BLaER1 treated with 17β-estradiol and CSF1 and Interleukin-3, amounts not matched to agents 10 nM and 100 nM (cell line): ENCODE data around the gene SCARB2.
"Not testable (repeated sequence)": the region's sequence is repeated elsewhere in the genome, so short reads cannot be mapped to it uniquely, and the experiment has no call there.

ENCODE experiments used
- H3K27ac ChIP-seq, 11 experiments: shearing (Covaris generic); formaldehyde crosslinking; 2 replicates each; pipeline ENCODE4 v1.8.1; 2022
- H3K27me3 ChIP-seq, 11 experiments: shearing (Covaris generic); formaldehyde crosslinking; 2 replicates each; pipeline ENCODE4 v1.8.1; 2022
- H3K36me3 ChIP-seq, 11 experiments: shearing (Covaris generic); formaldehyde crosslinking; 2 replicates each; pipeline ENCODE4 v1.8.1; 2022
- H3K4me1 ChIP-seq, 10 experiments: shearing (Covaris generic); formaldehyde crosslinking; 2 replicates each; pipeline ENCODE4 v1.8.1; 2022
- H3K4me2 ChIP-seq, 11 experiments: shearing (Covaris generic); formaldehyde crosslinking; 2 replicates each; pipeline ENCODE4 v1.8.1; 2022
- H3K4me3 ChIP-seq, 10 experiments: shearing (Covaris generic); formaldehyde crosslinking; 2 replicates each; pipeline ENCODE4 v1.8.1; 2022
- H3K9ac ChIP-seq, 11 experiments: shearing (Covaris generic); formaldehyde crosslinking; 2 replicates each; pipeline ENCODE4 v1.8.1; 2022
- H3K9me3 ChIP-seq, 11 experiments: shearing (Covaris generic); formaldehyde crosslinking; replicated peaks in 1 of 11; 2 replicates each; pipeline ENCODE4 v1.8.1; 2022
- H4K20me1 ChIP-seq, 11 experiments: shearing (Covaris generic); formaldehyde crosslinking; 2 replicates each; pipeline ENCODE4 v1.8.1; 2022
- Cebpa-rat ChIP-seq, 11 experiments: shearing (Covaris generic); IDR thresholded peaks; 2 replicates each; pipeline ENCODE4 v1.8.1; 2022

Gene SCARB2

GRCh38 chr4:76246852-76247251 is 33.2 kb upstream of the SCARB2 start:
- no peak for TF ChIP-seq Cebpa-rat (IDR thresholded peaks at IDR 0.05)
- H3K36me3 ChIP-seq = no peaks in the 10 kb centered on the region
- no peak overlapping the region for H3K27ac ChIP-seq
- no peaks in the 10 kb centered on the region for H4K20me1 ChIP-seq
- H3K4me3 ChIP-seq = no peak overlapping the region
- H3K4me1 ChIP-seq = peaks cover 0 to 7% (median 1%) of the 10 kb centered on the region in 10 experiments; a peak in 6 of 20 replicates
- peaks cover 10 to 13% (median 12%) of the 10 kb centered on the region in 11 experiments for H3K9me3 ChIP-seq
- no peak overlapping the region for H3K4me2 ChIP-seq
- peaks cover 11 to 16% (median 14%) of the 10 kb centered on the region in 11 experiments for H3K27me3 ChIP-seq
- no peak overlapping the region for H3K9ac ChIP-seq

GRCh38 chr4:76246025-76246424 is 32.4 kb upstream of the SCARB2 start:
- H3K4me2 ChIP-seq = no peak overlapping the region
- TF ChIP-seq Cebpa-rat (IDR thresholded peaks at IDR 0.05) = no peak
- H3K4me3 ChIP-seq = no peak overlapping the region
- no peak overlapping the region for H3K27ac ChIP-seq
- H4K20me1 ChIP-seq = no peaks in the 10 kb centered on the region
- peaks cover 0 to 12% (median 2%) of the 10 kb centered on the region in 10 experiments; a peak in 6 of 20 replicates for H3K4me1 ChIP-seq
- H3K9me3 ChIP-seq = peaks cover 4 to 10% (median 7%) of the 10 kb centered on the region in 11 experiments; a peak in 21 of 22 replicates
- no peaks in the 10 kb centered on the region for H3K36me3 ChIP-seq
- H3K27me3 ChIP-seq = peaks cover 3 to 8% (median 6%) of the 10 kb centered on the region in 11 experiments
- H3K9ac ChIP-seq = no peak overlapping the region

- H3K4me2 ChIP-seq, H3K4me3 ChIP-seq, H3K27ac ChIP-seq, H4K20me1 ChIP-seq, H3K9ac ChIP-seq, H3K27me3 ChIP-seq, H3K36me3 ChIP-seq: not testable (repeated sequence)
- peaks cover 15 to 25% (median 21%) of the 10 kb centered on the region in 11 experiments for H3K9me3 ChIP-seq
- H3K4me1 ChIP-seq = peaks cover 0 to 12% (median 2%) of the 10 kb centered on the region in 10 experiments; a peak in 6 of 20 replicates
Measured at GRCh38 chr4:76243877-76244276, 30.3 kb upstream of the SCARB2 start.

GRCh38 chr4:76240236-76240635 is 26.6 kb upstream of the SCARB2 start:
- no peak overlapping the region for H3K4me2 ChIP-seq
- no peaks in the 10 kb centered on the region for H4K20me1 ChIP-seq
- H3K9me3 ChIP-seq = peaks cover 17 to 34% (median 24%) of the 10 kb centered on the region in 11 experiments
- peaks cover 0 to 12% (median 2%) of the 10 kb centered on the region in 10 experiments; a peak in 6 of 20 replicates for H3K4me1 ChIP-seq
- H3K4me3 ChIP-seq = no peak overlapping the region
- no peaks in the 10 kb centered on the region for H3K36me3 ChIP-seq
- no peak for TF ChIP-seq Cebpa-rat (IDR thresholded peaks at IDR 0.05)
- no peak overlapping the region for H3K27ac ChIP-seq
- H3K27me3 ChIP-seq = no peaks in the 10 kb centered on the region
- H3K9ac ChIP-seq = no peak overlapping the region

GRCh38 chr4:76238701-76239100 is 25.1 kb upstream of the SCARB2 start:
- H3K27ac ChIP-seq = no peak overlapping the region
- TF ChIP-seq Cebpa-rat (IDR thresholded peaks at IDR 0.05) = no peak
- H3K4me2 ChIP-seq = no peak overlapping the region
- H3K9me3 ChIP-seq = peaks cover 17 to 34% (median 28%) of the 10 kb centered on the region in 11 experiments
- H4K20me1 ChIP-seq = no peaks in the 10 kb centered on the region
- no peaks in the 10 kb centered on the region for H3K27me3 ChIP-seq
- H3K4me1 ChIP-seq = peaks cover 0 to 12% (median 2%) of the 10 kb centered on the region in 10 experiments; a peak in 6 of 20 replicates
- no peak overlapping the region for H3K9ac ChIP-seq
- H3K36me3 ChIP-seq = no peaks in the 10 kb centered on the region
- H3K4me3 ChIP-seq = no peak overlapping the region

- Histone ChIP-seq H3K27ac (no peak overlapping the region), H4K20me1 (no peaks in the 10 kb centered on the region), H3K36me3 (no peaks in the 10 kb centered on the region), H3K4me1 (peaks cover 0 to 12% (median 2%) of the 10 kb centered on the region in 10 experiments; a peak in 6 of 20 replicates), H3K9ac (no peak overlapping the region), H3K4me3 (no peak overlapping the region), H3K4me2 (no peak overlapping the region), H3K9me3 (peaks cover 17 to 34% (median 28%) of the 10 kb centered on the region in 11 experiments), H3K27me3 (no peaks in the 10 kb centered on the region)
- TF ChIP-seq Cebpa-rat (IDR thresholded peaks at IDR 0.05) = no peak
Measured at GRCh38 chr4:76238236-76238635, 24.6 kb upstream of the SCARB2 start.

- no peaks in the 10 kb centered on the region for H3K4me1 ChIP-seq
- no peak overlapping the region for H3K9ac ChIP-seq
- H3K36me3 ChIP-seq = no peaks in the 10 kb centered on the region
- TF ChIP-seq Cebpa-rat (IDR thresholded peaks at IDR 0.05) = no peak
- no peaks in the 10 kb centered on the region for H3K27me3 ChIP-seq
- H3K27ac ChIP-seq = no peak overlapping the region
- peaks cover 11 to 29% (median 24%) of the 10 kb centered on the region in 11 experiments for H3K9me3 ChIP-seq
- H4K20me1 ChIP-seq = no peaks in the 10 kb centered on the region
- no peak overlapping the region for H3K4me3 ChIP-seq
- no peak overlapping the region for H3K4me2 ChIP-seq
Measured at GRCh38 chr4:76235915-76236314, 22.3 kb upstream of the SCARB2 start.

- H3K27ac ChIP-seq = no peak overlapping the region
- no peak overlapping the region for H3K4me3 ChIP-seq
Measured at GRCh38 chr4:76235407-76235806, 21.8 kb upstream of the SCARB2 start.

GRCh38 chr4:76234679-76235044 is 21.0 kb upstream of the SCARB2 start:
- Histone ChIP-seq H3K36me3 (no peaks in the 10 kb centered on the region), H3K27me3 (no peaks in the 10 kb centered on the region), H3K4me2 (no peak overlapping the region), H3K9me3 (peaks cover 1 to 21% (median 11%) of the 10 kb centered on the region in 11 experiments; a peak in 21 of 22 replicates), H3K27ac (no peak overlapping the region), H3K4me1 (no peaks in the 10 kb centered on the region), H3K4me3 (no peak overlapping the region), H4K20me1 (no peaks in the 10 kb centered on the region), H3K9ac (no peak overlapping the region)
- TF ChIP-seq Cebpa-rat (IDR thresholded peaks at IDR 0.05) = no peak

More at GRCh38 chr4:76235407-76235806, 21.8 kb upstream of the SCARB2 start:
- no peak for TF ChIP-seq Cebpa-rat (IDR thresholded peaks at IDR 0.05)
- no peaks in the 10 kb centered on the region for H3K27me3 ChIP-seq
- no peak overlapping the region for H3K9ac ChIP-seq
- peaks cover 9 to 24% (median 19%) of the 10 kb centered on the region in 11 experiments for H3K9me3 ChIP-seq
- no peak overlapping the region for H3K4me2 ChIP-seq
- no peaks in the 10 kb centered on the region for H4K20me1 ChIP-seq
- no peaks in the 10 kb centered on the region for H3K36me3 ChIP-seq
- no peaks in the 10 kb centered on the region for H3K4me1 ChIP-seq

- no peak overlapping the region for H3K4me2 ChIP-seq
- no peaks in the 10 kb centered on the region for H3K27me3 ChIP-seq
- no peak for TF ChIP-seq Cebpa-rat (IDR thresholded peaks at IDR 0.05)
- no peaks in the 10 kb centered on the region for H3K36me3 ChIP-seq
- no peaks in the 10 kb centered on the region for H4K20me1 ChIP-seq
- no peak overlapping the region for H3K27ac ChIP-seq
- peaks cover 0 to 21% (median 9%) of the 10 kb centered on the region in 11 experiments; a peak in 10 of 22 replicates for H3K9me3 ChIP-seq
- H3K4me3 ChIP-seq = no peak overlapping the region
- H3K9ac ChIP-seq = no peak overlapping the region
- H3K4me1 ChIP-seq = no peaks in the 10 kb centered on the region
Measured at GRCh38 chr4:76233967-76234678, 20.5 kb upstream of the SCARB2 start.
